ENCODE data around the gene WDCP. TPM values are rescaled to one million over a fixed set of nuclear protein-coding genes. Genes with fewer than 3 reads are reported as not detected.
A peak's percentile ranks its signal among the peaks of the same experiment; 100 is the strongest.

Gene WDCP
- total RNA-seq, 1 donor from 2014 or later, result 7.1 TPM

- DNase-seq (ENCODE audit: low read depth in 2 of 2), result no peak
Observed at GRCh38 chr2:24007693-24008092, 39.5 kb downstream of the WDCP start.

DNA sequence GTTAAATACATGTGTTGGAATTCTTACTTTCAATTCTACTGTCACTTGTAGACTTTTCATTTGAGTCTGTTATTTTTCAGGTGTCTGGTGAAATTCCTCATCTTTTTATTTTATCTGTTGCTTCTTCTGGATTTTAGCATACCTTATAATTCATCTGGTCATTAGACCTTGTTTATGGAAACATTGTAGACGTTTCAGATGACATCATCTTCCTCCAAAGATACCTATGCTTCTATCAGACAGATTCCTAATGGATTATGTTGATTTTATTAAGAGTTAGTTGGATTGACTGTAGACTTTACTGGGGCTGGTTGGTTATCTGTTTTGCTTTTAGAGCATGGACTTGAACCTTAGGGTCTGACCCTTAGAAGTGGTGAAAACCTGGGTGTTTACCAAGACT lies 52.6 kb downstream of the WDCP start:
- DNase-seq (ENCODE audit: low read depth in 2 of 2), result no peak

GRCh38 chr2:23993736-23994269 lies 53.4 kb downstream of the WDCP start:
- DNase-seq (ENCODE audit: low read depth in 2 of 2), result no peak

GRCh38 chr2:23992931-23993330 lies 54.3 kb downstream of the WDCP start:
- no peak for DNase-seq (ENCODE audit: low read depth in 2 of 2)

GRCh38 chr2:23988371-23988770 lies 58.8 kb downstream of the WDCP start:
- peak; percentile 28 to 52 for DNase-seq (ENCODE audit: low read depth in 2 of 2)

Other genes with a start within 250 kb of the WDCP start
- 8.1 and 10.7 TPM in 2 replicates for gene ATAD2B, start 120.3 kb downstream of the WDCP start, total RNA-seq
- 7.4 and 9.5 TPM in 2 replicates for gene UBXN2A, start 106.9 kb downstream of the WDCP start, total RNA-seq
- under 0.01 TPM in 2 replicates for gene MFSD2B, start 37.3 kb downstream of the WDCP start, total RNA-seq
- gene FKBP1B, start 2.4 kb upstream of the WDCP start, total RNA-seq, result 8.7 and 12.6 TPM in 2 replicates
- 111 and 121 TPM in 2 replicates for gene SF3B6, start 28.9 kb upstream of the WDCP start, total RNA-seq
- 45.4 and 73.2 TPM in 2 replicates for gene TP53I3, start 37.4 kb upstream of the WDCP start, total RNA-seq
- gene PFN4, start 75.9 kb upstream of the WDCP start, total RNA-seq, result under 0.01 and 0.20 TPM in 2 replicates
- gene FAM228B, start 76.1 kb upstream of the WDCP start, total RNA-seq, result 2.4 and 8.3 TPM in 2 replicates
- gene FAM228A, start 127.7 kb upstream of the WDCP start, total RNA-seq, result under 0.01 and 0.20 TPM in 2 replicates